GM12873 (cell line): ENCODE results near the gene MKX.

ENCODE experiments used
- TF ChIP-seq, protein P1 (sequence below): IDR thresholded peaks from 2 replicates; pipeline ENCODE4 v1.5.1; 2012; ENCODE audit warnings: low read depth, mild to moderate bottlenecking, moderate library complexity, low read length, control low read depth; ENCODE audit not compliant: insufficient read depth; ENCODE audit errors: missing control alignments

Gene MKX

DNA sequence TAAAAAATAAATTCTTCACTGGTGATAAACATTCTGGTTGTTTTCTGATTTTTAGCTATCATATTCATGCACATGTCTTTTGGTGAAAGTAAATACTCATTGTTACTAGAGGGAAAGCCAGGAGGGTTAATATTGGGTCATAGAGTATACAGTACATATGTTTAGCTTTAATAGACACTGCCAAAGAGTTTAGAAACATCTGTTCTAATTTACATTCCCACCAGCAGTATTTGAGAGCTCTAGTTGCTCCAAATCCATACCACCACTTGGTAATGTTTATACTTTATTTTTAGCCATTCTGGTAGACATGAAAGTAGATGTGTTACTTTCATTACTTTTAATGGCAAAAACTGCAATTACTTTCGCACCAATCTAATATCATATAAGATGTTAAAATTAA is 108.8 kb downstream of the MKX start:
- TF ChIP-seq, protein P1, sequence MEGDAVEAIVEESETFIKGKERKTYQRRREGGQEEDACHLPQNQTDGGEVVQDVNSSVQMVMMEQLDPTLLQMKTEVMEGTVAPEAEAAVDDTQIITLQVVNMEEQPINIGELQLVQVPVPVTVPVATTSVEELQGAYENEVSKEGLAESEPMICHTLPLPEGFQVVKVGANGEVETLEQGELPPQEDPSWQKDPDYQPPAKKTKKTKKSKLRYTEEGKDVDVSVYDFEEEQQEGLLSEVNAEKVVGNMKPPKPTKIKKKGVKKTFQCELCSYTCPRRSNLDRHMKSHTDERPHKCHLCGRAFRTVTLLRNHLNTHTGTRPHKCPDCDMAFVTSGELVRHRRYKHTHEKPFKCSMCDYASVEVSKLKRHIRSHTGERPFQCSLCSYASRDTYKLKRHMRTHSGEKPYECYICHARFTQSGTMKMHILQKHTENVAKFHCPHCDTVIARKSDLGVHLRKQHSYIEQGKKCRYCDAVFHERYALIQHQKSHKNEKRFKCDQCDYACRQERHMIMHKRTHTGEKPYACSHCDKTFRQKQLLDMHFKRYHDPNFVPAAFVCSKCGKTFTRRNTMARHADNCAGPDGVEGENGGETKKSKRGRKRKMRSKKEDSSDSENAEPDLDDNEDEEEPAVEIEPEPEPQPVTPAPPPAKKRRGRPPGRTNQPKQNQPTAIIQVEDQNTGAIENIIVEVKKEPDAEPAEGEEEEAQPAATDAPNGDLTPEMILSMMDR = no peak

GRCh38 chr10:27635699-27636270 is 109.8 kb downstream of the MKX start:
- TF ChIP-seq, protein P1 = no peak

- TF ChIP-seq, protein P1 = no peak
Measured at GRCh38 chr10:27635290-27635689, 110.3 kb downstream of the MKX start.

DNA sequence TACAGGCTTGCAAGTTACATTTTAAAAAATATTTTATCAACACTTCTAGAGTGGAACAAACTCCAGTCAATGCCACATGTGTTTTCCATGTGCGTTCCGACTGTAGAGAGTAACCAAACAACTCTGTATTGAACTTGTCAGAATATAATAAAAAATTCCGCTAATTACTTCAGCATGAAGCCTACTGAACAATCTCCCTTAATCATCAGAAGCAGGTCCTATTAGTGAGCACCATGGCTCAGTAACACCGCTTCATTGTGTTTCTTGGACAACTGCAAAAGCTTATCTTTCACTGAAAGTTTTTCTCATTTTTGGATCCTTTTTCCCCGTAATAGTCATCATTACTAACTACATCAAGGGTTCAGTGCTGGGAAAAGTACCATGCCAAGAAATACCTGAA is 117.0 kb downstream of the MKX start:
- TF ChIP-seq, protein P1 = no peak

DNA sequence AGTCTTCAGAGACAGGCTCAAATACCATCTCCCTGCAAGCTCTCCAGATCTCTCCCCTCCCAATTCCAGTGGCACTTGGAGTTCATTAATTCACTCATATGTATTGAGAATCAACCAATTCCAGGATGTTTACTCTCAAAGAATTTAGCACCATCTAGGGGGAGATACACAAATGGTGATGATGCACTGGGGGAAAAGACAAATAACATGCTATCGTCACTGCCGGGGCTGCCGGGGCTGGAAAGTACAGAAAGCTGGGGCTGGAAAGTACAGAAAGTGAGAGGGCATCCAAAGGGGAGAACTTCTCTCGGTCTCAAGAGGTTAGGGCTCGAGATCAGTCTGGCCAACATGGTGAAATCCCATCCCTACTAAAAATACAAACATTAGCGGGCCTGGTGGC is 118.7 kb downstream of the MKX start:
- TF ChIP-seq, protein P1 = no peak

DNA sequence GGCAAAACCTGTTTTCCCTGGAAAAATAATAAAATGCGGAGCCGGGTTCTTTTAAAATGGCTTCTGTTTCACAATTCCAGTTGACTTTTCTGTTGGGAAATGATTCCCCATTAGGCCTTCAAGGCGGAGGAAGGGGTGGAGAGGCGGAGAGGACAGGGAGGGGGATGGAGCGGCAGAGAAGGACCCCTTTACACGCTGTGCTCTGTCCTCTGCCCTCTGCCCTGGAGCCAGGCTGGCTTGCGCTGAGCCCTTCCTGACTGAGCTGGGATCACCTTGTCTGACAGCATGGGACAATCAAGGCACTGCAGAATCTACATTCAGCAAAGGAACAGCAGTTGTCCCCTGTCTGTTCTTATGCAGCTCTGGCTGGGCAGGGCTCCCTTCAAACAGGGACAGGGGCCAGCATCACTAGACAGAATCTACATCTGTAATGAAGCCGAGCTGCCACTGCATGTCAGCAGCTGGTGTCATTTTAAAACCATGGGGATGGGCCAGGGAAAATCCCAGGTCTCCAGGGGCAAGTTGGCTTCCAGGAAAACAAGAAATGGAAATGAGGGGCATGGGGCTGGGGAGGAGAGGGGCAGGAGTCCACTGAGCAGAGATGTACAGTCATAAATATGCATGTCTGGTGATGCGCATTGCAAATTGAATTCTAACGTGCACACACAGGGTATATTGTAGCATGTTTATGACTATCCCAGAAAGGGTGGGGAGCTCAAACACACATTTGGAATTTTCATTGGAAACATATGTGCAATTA is 120.0 kb downstream of the MKX start:
- TF ChIP-seq, protein P1 = no peak

DNA sequence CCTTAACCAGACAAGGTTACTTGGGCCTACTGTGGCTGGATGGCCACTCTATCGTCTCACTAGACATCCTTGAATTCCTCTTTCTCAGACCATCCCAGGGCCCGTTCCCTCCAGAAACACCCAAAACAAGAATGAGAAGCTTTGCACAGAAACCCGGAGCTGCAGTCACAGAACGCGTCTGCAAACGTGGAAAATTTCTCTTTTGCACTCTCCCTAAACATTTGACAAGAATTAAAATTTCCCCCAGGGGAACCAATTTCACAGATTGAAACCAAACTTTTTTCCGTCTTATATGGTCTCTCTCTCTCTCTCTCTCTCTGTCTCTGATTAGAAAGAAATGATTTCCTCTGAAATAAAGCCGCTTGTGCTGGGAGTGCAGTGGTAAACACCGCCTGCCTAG is 120.7 kb downstream of the MKX start:
- TF ChIP-seq, protein P1 = no peak
